PC-9 (cell line): Measurements from ENCODE around the gene NEK8. TPM values are rescaled to one million over a fixed set of nuclear protein-coding genes. Genes with fewer than 3 reads are reported as not detected.
"Not testable (repeated sequence)": the region's sequence is repeated elsewhere in the genome, so short reads cannot be mapped to it uniquely, and the experiment has no call there.

ENCODE experiments used
- BruUV-seq: library from RNA; stranded (reverse); fragments of 400-500 nt; replicated peaks from 2 replicates; lab custom pipeline; 2021; lab: Mats Ljungman, UMichigan
- CTCF ChIA-PET: fragments of 300-600 bp; sonication (Branson Sonifier 250); formaldehyde crosslinking; loops from one replicate; lab custom pipeline; 2022; ENCODE audit warnings: antibody characterized with exemption; lab: Charles Lee
- POLR2A ChIA-PET: fragments of 300-600 bp; sonication (Branson Sonifier 250); formaldehyde crosslinking; loops from one replicate; lab custom pipeline; 2022; ENCODE audit warnings: antibody characterized with exemption; ENCODE audit not compliant: unreplicated experiment; lab: Charles Lee
- DNase-seq, 2 experiments: peaks; one replicate each; pipeline versions ENCODE4 v3.0.0 to v3.0.0-alpha.2; 2015 to 2022; ENCODE audit warnings: mixed read lengths in 1 of 2
- H2AFZ ChIP-seq: fragments of 200-600 bp; sonication (generic); 2 replicates; pipeline ENCODE4 v1.8.1; 2017; ENCODE audit warnings: antibody characterized with exemption
- H3F3A ChIP-seq: fragments of 200-600 bp; sonication (generic); 2 replicates; pipeline ENCODE4 v1.8.1; 2017; ENCODE audit warnings: antibody characterized with exemption, mild to moderate bottlenecking, low read depth; ENCODE audit not compliant: insufficient read depth
- H3K27ac ChIP-seq: fragments of 200-600 bp; sonication (generic); 2 replicates; pipeline ENCODE4 v1.6.1; 2016; ENCODE audit warnings: mixed run types
- H3K27me3 ChIP-seq: fragments of 200-600 bp; sonication (generic); 2 replicates; pipeline ENCODE4 v1.6.1; 2016; ENCODE audit warnings: low read depth, mixed run types; ENCODE audit not compliant: insufficient read depth
- H3K36me3 ChIP-seq: fragments of 200-600 bp; sonication (generic); 2 replicates; pipeline ENCODE4 v1.6.1; 2016; ENCODE audit warnings: low read depth, mixed run types
- H3K4me1 ChIP-seq: fragments of 200-600 bp; sonication (generic); replicated peaks from 2 replicates; pipeline ENCODE4 v1.6.1; 2016; ENCODE audit warnings: mixed run types; ENCODE audit not compliant: insufficient read depth
- H3K4me2 ChIP-seq: fragments of 200-600 bp; sonication (generic); 2 replicates; pipeline ENCODE4 v1.6.1; 2017; ENCODE audit warnings: mixed run types
- H3K4me3 ChIP-seq: fragments of 200-600 bp; sonication (generic); 2 replicates; pipeline ENCODE4 v1.6.1; 2016; ENCODE audit warnings: mixed run types
- H3K79me2 ChIP-seq: fragments of 200-600 bp; sonication (generic); 2 replicates; pipeline ENCODE4 v1.6.1; 2017; ENCODE audit warnings: low read depth, mixed run types
- H3K9me2 ChIP-seq: fragments of 200-600 bp; sonication (generic); 2 replicates; pipeline ENCODE4 v1.8.1; 2017; ENCODE audit warnings: mild to moderate bottlenecking; ENCODE audit not compliant: insufficient read depth
- H3K9me3 ChIP-seq: fragments of 200-600 bp; sonication (generic); 2 replicates; pipeline ENCODE4 v1.8.1; 2016; ENCODE audit warnings: low read depth; ENCODE audit not compliant: insufficient read depth
- H4K20me1 ChIP-seq: fragments of 200-600 bp; sonication (generic); 2 replicates; pipeline ENCODE4 v1.8.1; 2017; ENCODE audit not compliant: insufficient read depth
- EZH2 ChIP-seq: fragments of 200-600 bp; sonication (generic); IDR thresholded peaks from 2 replicates; pipeline ENCODE4 v1.8.0; 2017; ENCODE audit warnings: antibody characterized with exemption, low read depth
- intact Hi-C: fragments of 100-400 bp; cut with micrococcal nuclease; formaldehyde crosslinking; loops from one replicate; pipeline ENCODE4 v1.10.0; 2022; ENCODE audit not compliant: unreplicated experiment
- total RNA-seq: library from RNA; stranded (reverse); gene quantifications from 2 replicates; pipeline ENCODE4 v1.2.3, GENCODE V29; 2021
- TF ChIP-seq, protein P1 (sequence below): fragments of 200-600 bp; sonication (generic); conservative IDR thresholded peaks from 2 replicates; pipeline ENCODE4 v1.6.1; 2017; ENCODE audit warnings: mixed run types, antibody characterized with exemption, mild to moderate bottlenecking, moderate library complexity

Gene NEK8
- total RNA-seq, 1 experiment from 2014 or later, result 12.1 TPM

DNA sequence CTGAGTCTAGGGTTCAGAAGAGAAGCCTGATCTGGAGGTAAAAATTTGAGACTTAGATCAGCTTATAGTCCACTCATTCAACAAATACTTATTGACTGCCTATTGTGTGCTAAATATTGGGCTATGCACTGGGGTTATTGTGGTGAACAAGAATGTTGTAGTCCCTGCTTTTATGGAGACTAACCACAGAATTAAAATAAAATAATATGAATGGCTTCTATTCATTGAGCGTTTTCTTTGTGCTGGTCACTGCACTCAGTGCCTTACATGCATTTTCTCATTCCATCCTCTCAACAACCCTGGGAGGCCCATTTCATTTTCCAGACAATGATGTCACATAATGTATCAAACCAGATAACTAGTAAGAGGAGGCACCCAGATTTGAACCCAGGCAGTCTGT lies 4.8 kb downstream of the NEK8 start:
- H3K36me3 ChIP-seq, result no peaks in the 10 kb centered on the region
- DNase-seq, result peak in 1 of 2 experiments; percentile 41
- H3F3A ChIP-seq, result peaks cover 33% of the 10 kb centered on the region
- H3K27ac ChIP-seq, result no peak overlapping the region
- H3K79me2 ChIP-seq, result peaks cover 9% of the 10 kb centered on the region
- intact Hi-C loops, result no loop called here
- no peaks in the 10 kb centered on the region for H3K9me3 ChIP-seq
- H2AFZ ChIP-seq, result no peak overlapping the region
- H3K4me3 ChIP-seq, result no peak overlapping the region
- POLR2A ChIA-PET, result interaction anchor here (0.7 kb wide), 1 partner anchor 247 kb away, joined by 4 read pairs; no protein-coding TSS in a partner anchor
- H3K4me2 ChIP-seq, result no peak overlapping the region
- H3K9me2 ChIP-seq, result no peaks in the 10 kb centered on the region
- H3K4me1 ChIP-seq, result peaks cover 28% of the 10 kb centered on the region
- H4K20me1 ChIP-seq, result no peaks in the 10 kb centered on the region
- TF ChIP-seq, protein P1, sequence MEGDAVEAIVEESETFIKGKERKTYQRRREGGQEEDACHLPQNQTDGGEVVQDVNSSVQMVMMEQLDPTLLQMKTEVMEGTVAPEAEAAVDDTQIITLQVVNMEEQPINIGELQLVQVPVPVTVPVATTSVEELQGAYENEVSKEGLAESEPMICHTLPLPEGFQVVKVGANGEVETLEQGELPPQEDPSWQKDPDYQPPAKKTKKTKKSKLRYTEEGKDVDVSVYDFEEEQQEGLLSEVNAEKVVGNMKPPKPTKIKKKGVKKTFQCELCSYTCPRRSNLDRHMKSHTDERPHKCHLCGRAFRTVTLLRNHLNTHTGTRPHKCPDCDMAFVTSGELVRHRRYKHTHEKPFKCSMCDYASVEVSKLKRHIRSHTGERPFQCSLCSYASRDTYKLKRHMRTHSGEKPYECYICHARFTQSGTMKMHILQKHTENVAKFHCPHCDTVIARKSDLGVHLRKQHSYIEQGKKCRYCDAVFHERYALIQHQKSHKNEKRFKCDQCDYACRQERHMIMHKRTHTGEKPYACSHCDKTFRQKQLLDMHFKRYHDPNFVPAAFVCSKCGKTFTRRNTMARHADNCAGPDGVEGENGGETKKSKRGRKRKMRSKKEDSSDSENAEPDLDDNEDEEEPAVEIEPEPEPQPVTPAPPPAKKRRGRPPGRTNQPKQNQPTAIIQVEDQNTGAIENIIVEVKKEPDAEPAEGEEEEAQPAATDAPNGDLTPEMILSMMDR, result no peak
- no peak for TF ChIP-seq EZH2
- BruUV-seq, result no TSS peak
- CTCF ChIA-PET, result interaction anchor here (0.6 kb wide), 1 partner anchor 447 kb away, joined by 6 read pairs; the partner anchor contains the start of gene MYO18A
- H3K27me3 ChIP-seq, result no peaks in the 10 kb centered on the region

- Histone ChIP-seq H3F3A (peaks cover 21% of the 10 kb centered on the region), H3K4me3 (no peak overlapping the region), H2AFZ (no peak overlapping the region), H3K9me2 (no peaks in the 10 kb centered on the region), H3K27ac (no peak overlapping the region), H3K4me2 (peak overlapping the region; percentile 49), H3K27me3 (no peaks in the 10 kb centered on the region), H3K9me3 (no peaks in the 10 kb centered on the region; the same call in 1 of the 2 replicates), H3K36me3 (no peaks in the 10 kb centered on the region; the same call in 1 of the 2 replicates), H3K4me1 (peaks cover 24% of the 10 kb centered on the region), H4K20me1 (no peaks in the 10 kb centered on the region), H3K79me2 (peaks cover 2% of the 10 kb centered on the region)
- no TSS peak for BruUV-seq
- CTCF ChIA-PET, result interaction anchor here (0.6 to 0.9 kb wide), 4 partner anchors 8 to 832 kb away, joined by 3 to 4 read pairs (median 3); partner anchors contain the start of genes ABHD15 and TLCD1
- POLR2A ChIA-PET, result interaction anchor here (1.1 kb wide), 1 partner anchor 217 kb away, joined by 4 read pairs; the partner anchor contains the start of gene PHF12
- no peak for DNase-seq
- TF ChIP-seq, protein P1, result no peak
- TF ChIP-seq EZH2, result no peak
- intact Hi-C loops, result loop anchor here (1.0 kb wide), 1 partner anchor 9 kb away; no protein-coding TSS in a partner anchor
Observed at GRCh38 chr17:28734712-28735241, 6.2 kb downstream of the NEK8 start.

- TF ChIP-seq, protein P1, result no peak; the same call in 1 of the 2 replicates
- TF ChIP-seq EZH2, result no peak
- Histone ChIP-seq H3K9me2 (no peaks in the 10 kb centered on the region), H2AFZ (no peak overlapping the region), H3F3A (peaks cover 20% of the 10 kb centered on the region), H3K27ac (0 out of 2 replicates have a peak overlapping the region, but pooled peaks have one; percentile 40), H3K27me3 (no peaks in the 10 kb centered on the region), H3K4me1 (peaks cover 21% of the 10 kb centered on the region), H3K9me3 (no peaks in the 10 kb centered on the region; the same call in 1 of the 2 replicates), H3K79me2 (no peaks in the 10 kb centered on the region), H4K20me1 (no peaks in the 10 kb centered on the region), H3K4me3 (no peak overlapping the region), H3K4me2 (peak overlapping the region; percentile 49), H3K36me3 (no peaks in the 10 kb centered on the region; the same call in 1 of the 2 replicates)
- ChIA-PET POLR2A (interaction anchor here (1.1 kb wide), 1 partner anchor 216 kb away, joined by 4 read pairs; the partner anchor contains the start of gene PHF12), CTCF (interaction anchor here (0.6 to 0.9 kb wide), 6 partner anchors 8 to 1187 kb away, joined by 3 to 5 read pairs (median 3); partner anchors contain the start of genes ABHD15 and TLCD1)
- peak; percentile 73 to 85 for DNase-seq
- intact Hi-C loops, result loop anchor here (1.0 kb wide), 1 partner anchor 8 kb away; no protein-coding TSS in a partner anchor
- BruUV-seq, result no TSS peak
Observed at GRCh38 chr17:28735242-28735722, 6.7 kb downstream of the NEK8 start.

GRCh38 chr17:28735913-28736769 lies 7.6 kb downstream of the NEK8 start:
- not testable (repeated sequence) for H3K4me3 ChIP-seq, H3K79me2 ChIP-seq, H3K4me2 ChIP-seq, BruUV-seq, H3K9me2 ChIP-seq, H3K9me3 ChIP-seq, H3K27me3 ChIP-seq, DNase-seq, H3K27ac ChIP-seq, H3K36me3 ChIP-seq, H2AFZ ChIP-seq, H4K20me1 ChIP-seq
- CTCF ChIA-PET, result interaction anchor here (0.6 to 0.9 kb wide), 4 partner anchors 7 to 1186 kb away, joined by 3 to 5 read pairs (median 4); partner anchors contain the start of gene TLCD1
- Histone ChIP-seq H3F3A (peaks cover 20% of the 10 kb centered on the region), H3K4me1 (peaks cover 21% of the 10 kb centered on the region)
- intact Hi-C loops, result loop anchor here (1.0 kb wide), 1 partner anchor 7 kb away; no protein-coding TSS in a partner anchor
- POLR2A ChIA-PET, result interaction anchor here (1.1 kb wide), 1 partner anchor 215 kb away, joined by 4 read pairs; the partner anchor contains the start of gene PHF12
